ENCODE measurements around the gene ARPP21.

ARPP21 gene

DNA sequence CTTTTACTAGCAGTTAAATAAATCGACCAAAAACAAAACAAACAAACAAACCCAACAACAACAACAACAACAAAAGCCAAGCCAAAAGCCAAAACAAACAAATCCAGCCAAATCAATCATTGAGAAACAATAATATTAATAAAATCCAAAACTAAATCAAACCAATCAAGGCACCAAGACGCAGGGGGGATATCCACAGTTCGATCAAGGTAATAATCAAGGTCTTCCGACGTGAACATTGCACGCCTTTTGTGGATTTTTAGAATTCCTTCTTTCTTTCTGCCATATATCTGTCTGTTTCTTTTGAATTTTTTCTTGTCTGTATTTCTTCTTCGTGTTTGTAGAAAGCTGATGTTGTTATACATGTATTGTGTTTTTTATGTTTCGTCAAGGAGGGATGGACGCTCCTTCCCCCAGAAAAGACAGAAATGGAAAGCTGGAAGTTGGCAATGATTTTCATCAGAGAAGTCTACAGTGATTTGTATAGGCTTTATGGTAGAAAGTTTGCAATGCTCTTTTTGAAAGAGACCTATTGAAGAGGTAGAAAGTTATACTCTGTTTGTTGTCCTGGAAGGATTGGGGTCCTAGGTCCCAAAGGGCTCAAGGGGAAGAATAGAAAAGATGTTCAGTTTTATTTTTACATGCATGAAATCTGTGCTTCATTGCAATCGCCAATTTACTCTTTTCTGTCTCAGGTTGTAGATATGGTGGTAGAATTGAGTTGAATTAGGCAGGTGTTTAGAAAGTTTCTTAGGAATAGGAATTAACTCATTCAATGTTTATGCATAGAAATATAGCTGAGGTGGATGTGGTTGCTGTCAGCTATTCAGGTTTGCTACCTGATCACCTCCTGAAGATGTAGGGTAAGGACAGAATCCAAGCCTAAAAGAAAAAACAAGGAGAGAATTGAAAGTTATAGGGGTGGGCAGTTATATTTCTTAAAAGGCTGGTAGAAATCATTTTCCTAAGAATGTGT is 1.2 kb downstream of the ARPP21 start:
- ChIA-PET CTCF (no interaction called here), POLR2A (no interaction called here)
- TF ChIP-seq ARNT (IDR thresholded peaks at IDR 0.05) (no peak), NFRKB (IDR thresholded peaks at IDR 0.05) (no peak), FOXA1 (IDR thresholded peaks at IDR 0.05) (no peak), ZNF384 (IDR thresholded peaks at IDR 0.05) (no peak), SP1 (IDR thresholded peaks at IDR 0.05) (no peak), BHLHE40 (IDR thresholded peaks at IDR 0.05; ENCODE audit: borderline replicate concordance) (no peak), CTBP1 (IDR thresholded peaks at IDR 0.05; ENCODE audit: borderline replicate concordance) (no peak), SUZ12 (IDR thresholded peaks at IDR 0.05) (no peak)
- DNase-seq (ENCODE audit: extremely low spot score), result no peak

DNA sequence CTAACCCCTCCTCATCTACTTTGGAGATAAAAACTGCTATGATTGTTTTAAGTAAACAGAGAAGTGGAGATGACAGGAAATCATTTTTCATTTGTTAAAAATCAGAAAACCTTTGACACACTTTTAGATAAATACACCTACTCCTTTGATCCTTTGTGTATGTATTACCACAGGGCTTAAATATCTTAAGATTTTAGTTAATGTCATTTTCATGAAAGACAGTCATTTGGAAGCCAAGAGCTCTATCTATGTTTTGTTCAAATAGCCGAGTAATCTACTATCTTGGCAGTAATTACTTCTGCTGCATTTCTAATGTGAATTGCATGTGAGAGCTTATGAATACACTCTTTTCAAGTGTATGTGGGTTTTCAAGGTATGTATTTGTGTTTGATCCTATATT is 2.0 kb downstream of the ARPP21 start:
- DNase-seq (ENCODE audit: extremely low spot score), result no peak
- TF ChIP-seq ZNF384 (IDR thresholded peaks at IDR 0.05) (no peak), L3MBTL2 (conservative IDR thresholded peaks at IDR 0.05) (no peak), TARDBP (IDR thresholded peaks at IDR 0.05) (no peak), HDGF (IDR thresholded peaks at IDR 0.05; ENCODE audit: borderline replicate concordance) (no peak), SP1 (IDR thresholded peaks at IDR 0.05) (no peak), NFRKB (IDR thresholded peaks at IDR 0.05) (no peak), CTBP1 (IDR thresholded peaks at IDR 0.05; ENCODE audit: borderline replicate concordance) (no peak), ARNT (IDR thresholded peaks at IDR 0.05) (no peak), ELF4 (IDR thresholded peaks at IDR 0.05) (no peak)
- POLR2A ChIA-PET, result no interaction called here
- CTCF ChIA-PET, result no interaction called here

- no peak for DNase-seq (ENCODE audit: extremely low spot score)
- ChIA-PET POLR2A (no interaction called here), CTCF (no interaction called here)
- TF ChIP-seq L3MBTL2 (conservative IDR thresholded peaks at IDR 0.05) (no peak), PKNOX1 (IDR thresholded peaks at IDR 0.05) (no peak), LEF1 (IDR thresholded peaks at IDR 0.05; ENCODE audit: borderline replicate concordance) (no peak), NFRKB (IDR thresholded peaks at IDR 0.05) (no peak), ZNF384 (IDR thresholded peaks at IDR 0.05) (no peak)
Measured at GRCh38 chr3:35641920-35642527, 2.7 kb downstream of the ARPP21 start.

DNA sequence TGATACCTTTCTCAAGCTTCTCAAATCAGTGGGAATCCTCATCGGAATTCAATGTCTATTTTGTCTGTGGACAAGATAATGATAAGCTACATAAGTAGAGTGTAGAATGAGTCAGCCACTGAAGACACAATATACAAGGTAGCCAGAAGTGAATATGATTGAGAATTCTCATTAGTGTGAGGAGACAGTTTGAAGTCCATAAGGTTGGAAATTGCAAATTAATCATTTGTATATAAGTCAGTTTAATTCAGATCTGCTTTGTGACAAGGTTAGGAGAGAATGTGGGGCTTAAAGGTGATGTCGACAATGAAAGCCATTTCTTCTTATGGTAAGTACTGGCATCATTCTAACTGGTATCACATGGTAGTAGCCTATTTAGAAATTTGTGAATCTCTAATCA is 4.2 kb downstream of the ARPP21 start:
- DNase-seq (ENCODE audit: extremely low spot score), result no peak
- ChIA-PET CTCF (no interaction called here), POLR2A (no interaction called here)
- no peak for TF ChIP-seq FOXA1 (IDR thresholded peaks at IDR 0.05)
- TF ChIP-seq ZNF384 (IDR thresholded peaks at IDR 0.05), result no peak
- TF ChIP-seq HDGF (IDR thresholded peaks at IDR 0.05; ENCODE audit: borderline replicate concordance), result no peak
- TF ChIP-seq SP1 (IDR thresholded peaks at IDR 0.05), result no peak
- no peak for TF ChIP-seq ELF4 (IDR thresholded peaks at IDR 0.05)

- POLR2A ChIA-PET, result no interaction called here
Measured at GRCh38 chr3:35644451-35644850, 5.1 kb downstream of the ARPP21 start.

GRCh38 chr3:35645189-35645588 is 5.9 kb downstream of the ARPP21 start:
- DNase-seq (ENCODE audit: extremely low spot score), result no peak
- ChIA-PET CTCF (no interaction called here), POLR2A (no interaction called here)
- TF ChIP-seq CTBP1 (IDR thresholded peaks at IDR 0.05; ENCODE audit: borderline replicate concordance), result no peak
- no peak for TF ChIP-seq TARDBP (IDR thresholded peaks at IDR 0.05)
- no peak for TF ChIP-seq FOXM1 (IDR thresholded peaks at IDR 0.05; ENCODE audit: borderline replicate concordance)

More at GRCh38 chr3:35644451-35644850, 5.1 kb downstream of the ARPP21 start:
- no peak for DNase-seq (ENCODE audit: extremely low spot score)
- no peak for TF ChIP-seq ZNF384 (IDR thresholded peaks at IDR 0.05)
- TF ChIP-seq ARNT (IDR thresholded peaks at IDR 0.05), result no peak
- no peak for TF ChIP-seq L3MBTL2 (conservative IDR thresholded peaks at IDR 0.05)
- CTCF ChIA-PET, result no interaction called here

DNA sequence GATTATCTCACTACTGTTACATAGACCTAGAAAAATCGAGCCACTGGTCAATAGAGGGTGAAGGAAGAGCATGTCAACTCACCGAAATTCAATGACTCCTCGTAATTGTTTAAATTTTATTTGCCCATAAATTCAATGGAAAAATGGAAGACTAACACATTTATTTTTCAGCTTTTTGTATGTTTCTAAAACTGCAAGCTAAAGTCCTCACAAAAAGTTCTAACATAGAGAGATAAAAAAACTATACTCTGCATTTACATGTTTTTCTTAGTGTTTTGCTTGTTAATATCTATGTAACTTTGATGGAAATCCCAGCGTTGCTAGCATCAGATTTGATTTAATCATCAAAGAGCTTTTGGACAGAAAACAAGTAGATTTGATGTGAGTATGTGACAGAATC is 6.8 kb downstream of the ARPP21 start:
- TF ChIP-seq FOXK2 (IDR thresholded peaks at IDR 0.05) (no peak), L3MBTL2 (conservative IDR thresholded peaks at IDR 0.05) (no peak), TARDBP (IDR thresholded peaks at IDR 0.05) (no peak)
- ChIA-PET POLR2A (no interaction called here), CTCF (no interaction called here)
- no peak for DNase-seq (ENCODE audit: extremely low spot score)

GRCh38 chr3:35647461-35647860 is 8.1 kb downstream of the ARPP21 start:
- TF ChIP-seq LEF1 (IDR thresholded peaks at IDR 0.05; ENCODE audit: borderline replicate concordance) (no peak), FOXK2 (IDR thresholded peaks at IDR 0.05) (no peak), FOXA1 (IDR thresholded peaks at IDR 0.05) (no peak), ARNT (IDR thresholded peaks at IDR 0.05) (no peak), BHLHE40 (IDR thresholded peaks at IDR 0.05; ENCODE audit: borderline replicate concordance) (no peak), PKNOX1 (IDR thresholded peaks at IDR 0.05) (no peak), HDGF (IDR thresholded peaks at IDR 0.05; ENCODE audit: borderline replicate concordance) (no peak), L3MBTL2 (conservative IDR thresholded peaks at IDR 0.05) (no peak), SUZ12 (IDR thresholded peaks at IDR 0.05) (no peak), FOXM1 (IDR thresholded peaks at IDR 0.05; ENCODE audit: borderline replicate concordance) (no peak)
- no peak for DNase-seq (ENCODE audit: extremely low spot score)
- POLR2A ChIA-PET, result no interaction called here
- CTCF ChIA-PET, result no interaction called here
